Neuron (in vitro differentiated cells): Measurements from ENCODE around the gene TTC33.
"Not testable (repeated sequence)": the region's sequence is repeated elsewhere in the genome, so short reads cannot be mapped to it uniquely, and the experiment has no call there.

Experiments used
- H2AFZ ChIP-seq: one replicate; pipeline ENCODE4 v1.6.1; 2013; ENCODE audit warnings: low read depth, mild to moderate bottlenecking, inconsistent platforms, low read length, moderate library complexity
- H3K27me3 ChIP-seq: one replicate; pipeline ENCODE4 v1.6.1; 2013; ENCODE audit warnings: low read length; ENCODE audit not compliant: insufficient read depth
- H3K36me3 ChIP-seq: one replicate; pipeline ENCODE4 v1.6.1; 2013; ENCODE audit warnings: low read length; ENCODE audit not compliant: insufficient read depth
- H3K4me1 ChIP-seq: one replicate; pipeline ENCODE4 v1.6.1; 2013; ENCODE audit warnings: low read length; ENCODE audit not compliant: insufficient read depth
- H3K4me3 ChIP-seq: 2 replicates; pipeline ENCODE4 v1.5.1; 2013; ENCODE audit warnings: mild to moderate bottlenecking, low read length, moderate library complexity
- H3K9me3 ChIP-seq: one replicate; pipeline ENCODE4 v1.6.1; 2013; ENCODE audit warnings: low read length

Gene TTC33

DNA sequence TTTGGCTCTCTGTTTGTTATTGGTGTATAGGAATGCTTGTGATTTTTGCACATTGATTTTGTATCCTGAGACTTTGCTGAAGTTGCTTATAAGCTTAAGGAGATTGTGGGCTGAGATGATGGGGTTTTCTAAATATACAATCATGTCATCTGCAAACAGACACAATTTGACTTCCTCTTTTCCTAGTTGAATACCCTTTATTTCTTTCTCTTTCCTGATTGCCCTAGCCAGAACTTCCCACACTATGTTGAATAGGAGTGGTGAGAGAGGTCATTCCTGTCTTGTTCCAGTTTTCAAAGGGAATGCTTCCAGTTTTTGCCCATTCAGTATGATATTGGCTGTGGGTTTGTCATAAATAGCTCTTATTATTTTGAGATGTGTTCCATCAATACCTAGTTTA lies 192.6 kb downstream of the TTC33 start:
- not testable (repeated sequence) for H3K27me3 ChIP-seq, H3K36me3 ChIP-seq, H3K4me3 ChIP-seq, H3K4me1 ChIP-seq, H3K9me3 ChIP-seq, H2AFZ ChIP-seq

DNA sequence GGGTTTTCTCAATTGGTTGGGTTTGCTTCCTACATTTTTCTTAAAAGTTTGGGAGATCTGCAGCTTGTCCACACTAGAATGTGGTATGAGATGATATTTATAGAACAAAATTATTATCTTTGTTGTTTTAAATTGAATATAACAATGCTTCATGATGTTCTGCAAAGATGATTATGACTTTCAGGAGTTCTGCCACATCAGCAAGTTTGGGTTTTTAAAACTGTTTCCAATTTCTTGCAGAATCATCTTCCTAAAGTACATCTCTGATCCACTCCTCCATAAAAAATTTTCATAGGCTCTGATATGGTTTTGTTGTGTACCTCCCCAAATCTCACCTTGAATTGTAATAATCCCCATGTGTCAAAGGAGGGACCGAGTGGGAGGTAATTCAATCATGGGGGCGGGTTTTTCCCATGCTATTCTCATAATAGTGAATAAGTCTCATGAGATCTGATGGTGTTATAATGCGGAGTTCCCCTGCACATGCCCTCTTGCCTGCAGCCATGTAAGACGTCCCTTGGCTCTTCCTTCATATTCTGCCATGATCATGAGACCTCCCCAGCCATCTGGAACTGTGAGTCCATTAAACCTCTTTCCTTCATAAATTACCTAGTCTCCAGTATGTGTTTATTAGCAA lies 195.2 kb downstream of the TTC33 start:
- Histone ChIP-seq H3K4me3 (no peak overlapping the region), H3K9me3 (no peaks in the 10 kb centered on the region), H3K27me3 (no peaks in the 10 kb centered on the region), H3K36me3 (no peaks in the 10 kb centered on the region), H3K4me1 (no peaks in the 10 kb centered on the region), H2AFZ (no peak overlapping the region)

DNA sequence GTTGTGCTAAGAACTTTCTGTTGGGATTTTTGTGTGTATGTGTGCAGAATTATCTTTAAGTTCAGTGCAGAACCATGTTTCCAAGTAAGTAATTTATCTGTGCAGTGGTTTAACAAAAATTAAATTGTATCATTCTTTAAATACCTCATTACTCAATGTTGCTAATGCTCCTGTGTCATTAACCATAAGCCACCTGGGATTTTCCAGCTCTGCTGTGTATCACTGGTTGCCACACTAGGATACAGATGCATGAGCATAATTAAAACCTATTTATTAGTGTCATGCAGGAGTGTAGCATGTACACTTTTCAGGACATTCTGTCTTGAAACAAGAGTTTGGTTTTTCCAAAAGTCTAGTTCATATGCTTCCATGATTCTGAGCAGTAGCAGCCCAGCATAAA lies 196.5 kb downstream of the TTC33 start:
- Histone ChIP-seq H3K36me3 (no peaks in the 10 kb centered on the region), H3K9me3 (no peaks in the 10 kb centered on the region), H3K4me1 (no peaks in the 10 kb centered on the region), H3K27me3 (no peaks in the 10 kb centered on the region), H3K4me3 (no peak overlapping the region), H2AFZ (no peak overlapping the region)

DNA sequence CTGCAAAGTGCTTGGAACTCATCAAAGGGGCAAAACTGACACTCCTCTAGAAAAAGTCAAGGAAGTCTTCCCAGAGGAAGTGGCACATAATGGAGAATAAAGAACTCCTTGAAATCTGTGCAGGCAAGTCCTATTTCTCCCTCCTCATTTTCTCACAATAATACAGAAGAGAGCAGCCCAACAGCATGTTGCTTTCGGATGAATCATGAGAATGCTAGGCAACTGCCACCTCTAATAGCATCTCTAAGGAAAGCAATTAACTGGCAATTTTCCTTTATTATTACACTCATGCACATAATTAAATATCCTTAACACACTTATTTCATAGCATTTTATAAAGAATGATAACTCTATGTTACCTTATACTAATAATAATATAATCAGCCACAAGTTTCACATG lies 198.3 kb downstream of the TTC33 start:
- H3K9me3 ChIP-seq, result no peaks in the 10 kb centered on the region

DNA sequence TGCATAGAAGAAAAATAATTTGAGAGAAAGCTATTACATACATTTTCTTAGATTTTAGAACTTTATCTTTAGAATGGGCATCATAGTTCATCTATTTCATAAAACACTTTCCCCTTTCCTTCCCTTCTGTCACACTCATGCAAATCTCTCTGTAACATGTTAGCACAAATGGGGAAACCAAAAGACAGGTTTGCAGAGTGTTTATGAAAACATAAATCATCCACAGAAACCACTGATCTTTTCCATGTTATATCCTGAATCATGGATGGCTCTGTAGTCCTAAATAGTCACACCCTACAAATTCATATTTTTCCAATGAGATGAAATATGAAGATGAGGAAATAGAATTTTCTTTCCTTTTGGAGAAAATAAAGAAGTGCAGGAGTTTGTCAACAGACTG lies 198.9 kb downstream of the TTC33 start:
- no peaks in the 10 kb centered on the region for H3K4me1 ChIP-seq
- H3K9me3 ChIP-seq, result no peaks in the 10 kb centered on the region
- H3K27me3 ChIP-seq, result no peaks in the 10 kb centered on the region
- no peak overlapping the region for H3K4me3 ChIP-seq
- H3K36me3 ChIP-seq, result no peaks in the 10 kb centered on the region
- no peak overlapping the region for H2AFZ ChIP-seq

More for the DNA sequence above, 198.3 kb downstream of the TTC33 start:
- no peaks in the 10 kb centered on the region for H3K36me3 ChIP-seq
- H2AFZ ChIP-seq, result no peak overlapping the region
- no peaks in the 10 kb centered on the region for H3K27me3 ChIP-seq
- no peaks in the 10 kb centered on the region for H3K4me1 ChIP-seq
- H3K4me3 ChIP-seq, result no peak overlapping the region

DNA sequence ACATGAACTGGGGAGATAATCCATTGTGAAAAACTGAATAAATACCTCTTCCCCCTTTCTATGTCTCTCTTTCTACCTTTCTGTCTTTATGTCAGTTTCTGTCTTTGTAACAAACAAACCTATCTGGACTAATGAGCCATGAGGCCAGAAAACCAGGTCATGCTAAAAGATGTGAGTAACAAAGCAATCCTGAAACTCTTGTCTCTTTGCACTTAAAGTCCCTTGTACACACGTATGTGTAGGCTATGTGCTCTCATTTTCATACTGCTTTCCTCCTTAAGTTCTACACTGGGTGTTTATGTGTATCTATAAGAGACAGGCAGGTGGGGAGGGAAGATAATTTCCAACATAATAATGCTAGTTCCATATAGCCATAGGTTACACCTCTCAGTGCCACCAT lies 199.9 kb downstream of the TTC33 start:
- Histone ChIP-seq H3K36me3 (no peaks in the 10 kb centered on the region), H3K4me3 (no peak overlapping the region), H3K27me3 (no peaks in the 10 kb centered on the region), H2AFZ (no peak overlapping the region), H3K4me1 (no peaks in the 10 kb centered on the region), H3K9me3 (no peaks in the 10 kb centered on the region)

DNA sequence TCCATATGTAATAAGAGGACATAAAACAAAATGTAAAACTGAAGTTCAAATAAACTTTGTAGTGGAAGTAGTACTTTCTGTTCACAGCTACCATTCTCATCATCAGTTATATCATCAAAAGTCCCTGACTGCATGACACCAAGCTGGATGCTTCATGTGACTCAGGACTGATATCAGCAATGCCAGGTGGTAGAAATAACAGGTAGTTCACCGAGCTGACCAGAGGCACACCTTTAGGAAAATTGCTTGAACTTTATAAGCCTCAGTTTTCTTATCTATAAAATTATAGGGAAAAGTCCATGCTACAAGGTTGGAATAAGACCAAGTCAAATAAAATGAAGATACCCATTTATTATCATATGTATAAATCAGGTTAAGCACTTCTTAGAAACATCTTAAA lies 200.9 kb downstream of the TTC33 start:
- H3K36me3 ChIP-seq, result no peaks in the 10 kb centered on the region
- H3K9me3 ChIP-seq, result no peaks in the 10 kb centered on the region
- H3K27me3 ChIP-seq, result no peaks in the 10 kb centered on the region
- no peaks in the 10 kb centered on the region for H3K4me1 ChIP-seq
- no peak overlapping the region for H3K4me3 ChIP-seq
- no peak overlapping the region for H2AFZ ChIP-seq

DNA sequence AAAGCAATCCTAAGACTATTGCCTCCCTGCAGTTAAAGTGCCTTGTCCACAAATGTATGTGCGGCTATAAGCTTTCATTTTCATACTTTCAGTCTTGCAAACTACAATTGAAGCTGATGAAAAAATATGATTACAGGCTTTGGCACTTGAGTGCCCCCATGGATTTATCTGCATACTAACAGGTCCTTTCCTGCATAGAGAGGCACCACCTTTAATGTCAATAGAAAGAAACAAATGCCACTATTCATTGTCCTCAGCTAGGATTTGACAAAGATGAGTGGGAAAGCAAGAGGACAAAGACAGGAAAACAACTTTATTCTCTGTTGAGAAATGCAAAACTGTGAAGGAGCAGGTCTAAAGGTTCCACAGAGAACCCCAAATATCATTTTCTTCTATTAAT lies 201.7 kb downstream of the TTC33 start:
- Histone ChIP-seq H3K4me1 (no peaks in the 10 kb centered on the region), H3K9me3 (no peaks in the 10 kb centered on the region)

DNA sequence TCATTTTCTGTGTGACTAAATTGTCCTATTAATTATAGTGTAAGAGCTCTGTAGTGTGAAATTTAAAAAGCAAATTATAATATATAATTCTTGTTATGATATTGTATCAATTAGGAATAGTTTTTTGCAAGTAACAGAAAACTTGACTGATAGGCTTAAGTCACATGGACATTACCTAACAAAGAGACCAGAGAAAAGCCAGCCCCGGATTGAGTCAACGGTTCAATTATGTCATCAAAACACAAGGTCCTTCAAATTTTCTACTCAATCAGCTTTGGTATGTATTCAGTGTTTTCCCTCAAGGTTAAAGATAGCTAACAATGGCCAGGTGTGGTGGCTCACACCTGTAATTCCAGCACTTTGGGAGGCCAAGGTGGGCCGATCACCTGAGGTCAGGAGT lies 202.8 kb downstream of the TTC33 start:
- Histone ChIP-seq H3K4me3 (no peak overlapping the region), H2AFZ (no peak overlapping the region), H3K27me3 (no peaks in the 10 kb centered on the region), H3K36me3 (no peaks in the 10 kb centered on the region), H3K4me1 (no peaks in the 10 kb centered on the region), H3K9me3 (no peaks in the 10 kb centered on the region)

More for the DNA sequence above, 201.7 kb downstream of the TTC33 start:
- Histone ChIP-seq H3K36me3 (no peaks in the 10 kb centered on the region), H3K4me3 (no peak overlapping the region), H2AFZ (no peak overlapping the region), H3K27me3 (no peaks in the 10 kb centered on the region)

DNA sequence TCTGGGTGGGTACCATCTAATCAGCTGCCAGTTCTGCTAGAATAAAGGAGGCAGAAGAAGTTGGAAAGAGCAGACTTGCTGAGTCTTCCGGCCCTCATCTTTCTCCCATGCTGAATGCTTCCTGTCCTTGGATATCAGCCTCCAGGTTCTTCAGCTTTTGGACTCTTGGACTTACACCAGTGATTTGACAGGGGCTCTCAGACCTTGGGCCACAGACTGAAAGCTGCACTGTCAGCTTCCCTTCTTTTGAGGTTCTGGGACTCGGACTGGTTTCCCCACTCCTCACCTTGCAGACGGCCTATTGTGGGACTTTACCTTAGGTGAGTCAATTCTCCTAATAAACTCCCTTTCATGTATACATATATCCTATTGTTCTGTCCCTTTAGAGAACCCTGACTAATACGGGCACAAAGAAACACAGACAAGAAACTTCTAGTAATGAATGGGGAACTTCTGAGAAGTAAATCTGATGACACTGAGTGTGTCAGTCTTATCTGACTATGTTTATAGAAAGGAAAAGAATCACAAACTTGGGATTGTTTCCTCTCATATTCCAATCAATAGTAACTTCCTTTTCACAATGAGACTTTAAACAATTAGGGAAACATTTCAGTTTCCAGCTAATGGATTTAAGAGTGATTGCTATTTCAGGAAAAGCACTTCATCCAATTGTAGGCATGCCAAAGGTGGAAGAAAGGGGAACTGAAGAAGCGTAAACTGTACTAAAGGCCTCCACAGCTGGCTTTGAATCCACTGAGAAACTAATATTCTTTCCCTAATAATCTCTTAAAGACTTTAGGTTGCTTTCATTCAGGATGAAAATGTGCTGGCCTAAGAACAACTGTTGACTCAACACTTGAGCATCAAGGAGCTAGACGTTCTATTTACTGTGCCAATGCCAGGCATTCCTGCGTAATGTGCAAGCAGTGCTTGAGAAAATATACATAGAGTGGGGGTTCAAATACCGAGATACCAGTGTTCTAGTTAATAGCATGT lies 204.0 kb downstream of the TTC33 start:
- H2AFZ ChIP-seq, result no peak overlapping the region
- H3K4me1 ChIP-seq, result no peaks in the 10 kb centered on the region
- no peaks in the 10 kb centered on the region for H3K9me3 ChIP-seq
- H3K27me3 ChIP-seq, result no peaks in the 10 kb centered on the region
- H3K36me3 ChIP-seq, result no peaks in the 10 kb centered on the region
- no peak overlapping the region for H3K4me3 ChIP-seq

DNA sequence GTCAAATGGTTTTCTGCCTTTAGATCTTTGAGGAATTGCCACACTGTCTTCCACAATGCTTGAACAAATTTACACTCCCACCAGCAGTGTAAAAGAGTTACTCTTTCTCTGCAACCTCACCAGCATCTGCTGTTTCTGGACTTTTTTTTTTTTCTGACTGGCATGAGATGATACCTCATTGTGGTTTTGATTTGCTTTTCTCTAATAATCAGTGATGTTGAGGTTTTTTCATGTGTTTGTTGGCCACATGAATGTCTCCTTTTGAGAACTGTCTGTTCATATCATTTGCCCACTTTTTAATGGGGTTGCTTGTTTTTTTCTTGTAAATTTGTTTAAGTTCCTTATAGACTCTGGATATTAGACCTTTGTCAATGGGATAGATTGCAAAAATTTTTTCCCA lies 205.3 kb downstream of the TTC33 start:
- Histone ChIP-seq H3K36me3 (no peaks in the 10 kb centered on the region), H3K4me3 (no peak overlapping the region), H2AFZ (no peak overlapping the region), H3K4me1 (no peaks in the 10 kb centered on the region), H3K9me3 (no peaks in the 10 kb centered on the region), H3K27me3 (no peaks in the 10 kb centered on the region)

DNA sequence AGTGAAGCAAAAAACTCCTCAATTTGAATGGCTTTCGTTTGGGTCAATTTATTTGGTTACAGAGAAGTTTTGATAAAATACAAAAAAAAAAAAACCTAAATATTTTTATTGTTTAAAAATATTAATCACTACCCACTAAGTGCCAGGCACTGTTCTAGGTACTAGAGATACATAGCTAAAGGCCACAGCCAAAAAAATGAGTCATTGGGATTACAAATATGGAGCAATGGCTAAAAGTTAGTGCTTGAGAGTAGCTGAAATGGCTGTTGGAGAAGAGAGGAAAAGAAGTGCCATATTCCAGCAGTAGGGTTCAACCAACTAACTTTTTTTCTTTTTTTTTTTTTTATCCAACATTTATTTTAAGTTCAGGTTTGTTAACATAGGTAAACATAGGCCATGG lies 206.1 kb downstream of the TTC33 start:
- H2AFZ ChIP-seq, result no peak overlapping the region
- H3K9me3 ChIP-seq, result no peaks in the 10 kb centered on the region
- no peak overlapping the region for H3K4me3 ChIP-seq
- no peaks in the 10 kb centered on the region for H3K4me1 ChIP-seq
- no peaks in the 10 kb centered on the region for H3K27me3 ChIP-seq
- H3K36me3 ChIP-seq, result no peaks in the 10 kb centered on the region

DNA sequence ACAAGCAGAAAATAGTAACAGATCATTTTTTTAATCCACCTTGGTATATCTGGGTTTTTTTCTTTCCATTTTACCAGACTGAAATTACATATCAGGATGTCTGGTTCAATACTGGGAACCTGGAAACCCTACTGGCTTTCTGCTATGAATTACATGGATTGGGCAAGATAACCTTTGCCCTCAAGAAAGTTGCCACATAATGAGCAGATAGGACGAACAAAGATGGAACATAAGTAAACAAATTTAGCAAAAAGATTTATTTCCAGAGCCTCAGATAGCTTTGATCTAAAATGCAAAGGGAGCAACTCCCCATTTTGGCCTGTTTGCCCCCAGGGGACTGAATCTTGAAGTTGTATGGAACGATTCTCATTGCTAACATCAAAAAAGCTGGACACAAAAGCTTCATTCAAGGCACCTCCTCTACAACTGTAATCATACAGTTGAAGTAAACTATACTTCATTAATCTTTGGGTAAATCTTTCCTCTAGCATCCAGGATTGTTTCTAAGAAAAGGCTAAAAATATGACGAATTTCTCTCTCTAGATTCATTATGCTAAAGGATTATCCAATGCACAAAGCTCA lies 207.7 kb downstream of the TTC33 start:
- H2AFZ ChIP-seq, result no peak overlapping the region
- no peaks in the 10 kb centered on the region for H3K27me3 ChIP-seq
- no peak overlapping the region for H3K4me3 ChIP-seq
- H3K36me3 ChIP-seq, result no peaks in the 10 kb centered on the region
- H3K9me3 ChIP-seq, result no peaks in the 10 kb centered on the region
- H3K4me1 ChIP-seq, result no peaks in the 10 kb centered on the region
